ENCODE results near the gene TCAP. TPM values are rescaled to one million over a fixed set of nuclear protein-coding genes. Genes with fewer than 3 reads are reported as not detected.

Gene TCAP
- total and polyA plus RNA-seq, 10 of the 15 experiments (the other 5 are each of a cell fraction or from before 2014, with no cell fraction given), result 0.17 to 1.0 (median 0.36) TPM; not detected in 3

- no peak for TF ChIP-seq SKIL (IDR thresholded peaks at IDR 0.05; ENCODE audit: low read depth, poor library complexity, severe bottlenecking)
- no peak for TF ChIP-seq PKNOX1 (IDR thresholded peaks at IDR 0.05)
Measured at GRCh38 chr17:39663340-39663687, 1.8 kb upstream of the TCAP start (continued).

GRCh38 chr17:39663688-39664580 is 1.2 kb upstream of the TCAP start:
- DNase-seq (ENCODE audit: low read depth, low spot score), result no peak
- in situ Hi-C loops (cut with MboI), result no loop called here
- Histone ChIP-seq H3K4me1 (ENCODE audit: control insufficient read depth, insufficient read depth, low read length) (no peaks in the 10 kb centered on the region; the same call in 1 of the 2 replicates), H3K4me2 (ENCODE audit: control insufficient read depth, insufficient read depth) (no peak overlapping the region), H3K9me3 (replicated peaks; ENCODE audit: control insufficient read depth, insufficient read depth, low read length) (no peaks in the 10 kb centered on the region), H3K36me3 (ENCODE audit: control insufficient read depth in 2 of 2, insufficient read depth in 2 of 2, low read length in 1 of 2) (peaks cover 5 to 20% of the 10 kb centered on the region in 2 experiments; a peak in 3 of 4 replicates), H3K27ac (ENCODE audit: control insufficient read depth, insufficient read depth) (no peak overlapping the region), H2AFZ (ENCODE audit: control insufficient read depth, low read depth, low read length) (no peak overlapping the region), H3K79me2 (ENCODE audit: control insufficient read depth, insufficient read depth, low read length) (no peaks in the 10 kb centered on the region), H4K20me1 (ENCODE audit: control insufficient read depth, insufficient read depth) (no peaks in the 10 kb centered on the region; the same call in 1 of the 2 replicates), H3K4me3 (no peak overlapping the region), H3K27me3 (replicated peaks in 1 of 2; ENCODE audit: control insufficient read depth in 2 of 2, insufficient read depth in 2 of 2, low read length in 1 of 2) (peaks cover 4 to 6% of the 10 kb centered on the region in 2 experiments; a peak in 3 of 4 replicates), H3K9ac (ENCODE audit: control insufficient read depth, insufficient read depth, low read length) (no peak overlapping the region)
- WGBS (ENCODE audit: insufficient coverage, insufficient replicate concordance, low lambda C conversion rate, missing lambda C conversion rate), result 84% methylated on average over 17 of the region's 17 CpGs
- ChIA-PET CTCF (interaction anchor here (1.6 kb wide), 1 partner anchor 10 kb away, joined by 10 read pairs; no protein-coding TSS in a partner anchor), SMC1A (ENCODE audit: uncharacterized antibody, unreplicated experiment) (no interaction called here), RAD21 (ENCODE audit: unreplicated experiment) (no interaction called here), POLR2A (no interaction called here)
- ATAC-seq, result no peak
- intact Hi-C loops (cut with micrococcal nuclease; ENCODE audit: unreplicated experiment), result no loop called here
- no TSS peak for BruUV-seq (replicated peaks)
- no peak for FAIRE-seq
- no peak for TF ChIP-seq NFIC (IDR thresholded peaks at IDR 0.05; ENCODE audit: low read depth, low read length)
- TF ChIP-seq ELK1 (IDR thresholded peaks at IDR 0.05; ENCODE audit: low read depth, low read length), result no peak
- TF ChIP-seq EP300 (IDR thresholded peaks at IDR 0.05; ENCODE audit: borderline replicate concordance in 1 of 2, control insufficient read depth in 1 of 2, low read depth in 2 of 2, low read length in 2 of 2), result no peak
- no peak for TF ChIP-seq SUPT20H (IDR thresholded peaks at IDR 0.05; ENCODE audit: borderline replicate concordance, control insufficient read depth, low read depth, low read length)
- TF ChIP-seq ZNF207 (IDR thresholded peaks at IDR 0.05; ENCODE audit: borderline replicate concordance), result no peak
- no peak for TF ChIP-seq IRF3 (IDR thresholded peaks at IDR 0.05)
- no peak for TF ChIP-seq IRF5 (IDR thresholded peaks at IDR 0.05; ENCODE audit: borderline replicate concordance)
- no peak for TF ChIP-seq SIN3A (IDR thresholded peaks at IDR 0.05; ENCODE audit: low read depth, low read length)
- TF ChIP-seq BMI1 (IDR thresholded peaks at IDR 0.05; ENCODE audit: borderline replicate concordance), result no peak
- no peak for TF ChIP-seq BHLHE40 (IDR thresholded peaks at IDR 0.05; ENCODE audit: borderline replicate concordance in 1 of 2, low read depth in 2 of 2, low read length in 1 of 2)
- TF ChIP-seq HDAC6 (IDR thresholded peaks at IDR 0.05; ENCODE audit: unreplicated experiment), result no peak
